NCI-H460 (cell line): ENCODE data around the gene TMPRSS9. TPM values are rescaled to one million over a fixed set of nuclear protein-coding genes. Genes with fewer than 3 reads are reported as not detected.
"Not testable (repeated sequence)": the region's sequence is repeated elsewhere in the genome, so short reads cannot be mapped to it uniquely, and the experiment has no call there.

Experiments
- DNase-seq: peaks from one replicate; pipeline ENCODE4 v3.0.0-alpha.2; 2016; ENCODE audit warnings: low read depth; ENCODE audit errors: extremely low read depth
- total RNA-seq: library from RNA; depleted of rRNA; stranded (reverse); fragments of >200 nt; shearing (Covaris generic); gene quantifications from 2 replicates; pipeline ENCODE4 v1.2.3, GENCODE V29; 2014

Gene TMPRSS9
- total RNA-seq, 1 experiment from 2014 or later, result 0.05 TPM

GRCh38 chr19:2387367-2388288 lies 27.6 kb downstream of the TMPRSS9 start:
- no peak for DNase-seq

DNA sequence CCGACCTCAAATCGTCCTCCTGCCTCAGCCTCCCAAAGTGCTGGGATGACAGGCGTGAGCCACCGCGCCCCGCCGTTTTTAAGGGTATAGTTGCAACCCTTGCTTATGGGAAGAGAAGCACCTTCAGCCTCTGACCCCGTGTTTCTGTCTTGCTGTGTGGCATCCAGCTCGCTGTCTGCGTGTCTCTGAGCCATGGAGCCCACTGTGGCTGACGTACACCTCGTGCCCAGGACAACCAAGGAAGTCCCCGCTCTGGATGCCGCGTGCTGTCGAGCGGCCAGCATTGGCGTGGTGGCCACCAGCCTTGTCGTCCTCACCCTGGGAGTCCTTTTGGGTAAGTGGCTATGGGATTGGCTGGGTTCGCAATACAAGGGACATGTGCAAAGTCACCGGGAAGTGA lies 29.5 kb downstream of the TMPRSS9 start:
- no peak for DNase-seq

GRCh38 chr19:2391118-2391725 lies 31.2 kb downstream of the TMPRSS9 start:
- DNase-seq, result peak; percentile 48

- no peak for DNase-seq
These were observed 32.3 kb downstream of the TMPRSS9 start for GRCh38 chr19:2392366-2392765.

- DNase-seq, result not testable (repeated sequence)
These were observed 32.8 kb downstream of the TMPRSS9 start for GRCh38 chr19:2392899-2393298.

DNA sequence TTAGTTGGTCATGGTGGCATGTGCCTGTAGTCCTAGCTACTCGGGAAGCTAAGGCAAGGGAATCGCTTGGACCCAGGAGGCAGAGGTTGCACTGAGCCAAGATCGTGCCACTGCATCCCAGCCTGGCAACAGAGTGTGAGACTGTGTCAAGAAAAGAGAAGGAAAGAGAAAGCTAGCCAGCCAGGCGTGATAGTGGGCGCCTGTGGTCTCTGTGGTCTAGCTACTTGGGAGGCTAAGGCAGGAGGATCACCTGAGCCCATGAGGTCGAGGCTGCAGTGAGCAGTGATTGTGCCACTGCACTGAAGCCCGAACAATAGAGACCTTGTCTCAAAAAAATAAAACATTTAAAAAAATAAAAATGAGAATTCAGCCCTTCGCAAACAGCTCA lies 34.0 kb downstream of the TMPRSS9 start:
- no peak for DNase-seq

DNA sequence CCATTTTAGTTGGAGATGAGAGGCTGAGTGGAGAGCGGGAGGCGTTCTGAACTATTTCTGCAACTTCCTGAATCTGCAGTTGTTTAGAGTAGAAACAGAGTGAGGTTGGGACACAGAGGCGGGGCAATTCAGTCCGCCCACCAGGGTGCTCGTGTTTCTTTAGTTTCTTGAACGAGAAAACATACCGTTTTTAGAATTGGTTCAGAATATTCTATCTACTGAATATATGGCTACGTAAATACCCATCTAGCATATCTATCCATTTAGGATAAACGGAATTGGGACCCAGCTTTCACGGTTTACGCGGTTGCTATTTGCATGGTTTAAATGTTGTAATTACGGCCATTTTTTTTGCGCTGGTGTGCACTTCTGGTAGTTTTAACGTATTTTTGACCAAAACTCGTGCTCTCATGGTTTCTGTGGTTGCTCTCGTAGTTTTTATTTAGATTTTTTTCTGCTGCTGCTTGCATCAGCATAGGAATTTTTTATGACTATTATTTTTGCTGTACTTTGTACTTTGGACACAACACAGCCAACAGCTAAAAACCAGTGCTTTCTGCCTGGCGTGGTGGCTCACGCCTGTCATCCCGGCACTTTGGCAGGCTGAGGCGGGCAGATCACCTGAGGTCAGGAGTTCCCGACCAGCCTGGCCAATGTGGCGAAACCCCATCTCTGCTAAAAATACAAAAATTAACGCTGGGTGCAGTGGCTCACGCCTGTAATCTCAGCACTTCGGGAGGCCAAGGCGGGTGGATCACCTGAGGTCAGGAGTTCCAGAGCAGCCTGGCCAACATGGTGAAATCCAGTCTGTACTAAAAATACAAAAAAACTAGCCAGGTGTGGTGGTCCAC lies 34.6 kb downstream of the TMPRSS9 start:
- DNase-seq, result no peak

GRCh38 chr19:2395293-2395829 lies 35.3 kb downstream of the TMPRSS9 start:
- not testable (repeated sequence) for DNase-seq

DNA sequence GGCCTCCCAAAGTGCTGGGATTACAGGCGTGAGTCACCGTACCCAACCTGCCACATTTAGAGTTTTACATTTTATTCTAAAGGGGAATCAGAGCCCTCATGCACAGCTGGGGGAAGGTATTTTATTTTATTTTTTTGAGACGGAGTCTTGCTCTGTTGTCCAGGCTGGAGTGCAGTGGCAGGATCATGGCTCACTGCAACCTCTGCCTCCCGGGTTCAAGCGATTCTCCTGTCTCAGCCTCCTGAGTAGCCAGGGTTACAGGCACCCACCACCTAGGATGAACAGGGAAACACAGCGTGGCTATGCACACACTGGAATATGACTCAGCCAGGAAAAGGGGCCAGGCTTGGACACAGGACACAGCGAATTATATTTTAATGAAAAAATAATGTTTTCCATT lies 37.1 kb downstream of the TMPRSS9 start:
- DNase-seq, result not testable (repeated sequence)

- no peak for DNase-seq
These were observed 38.8 kb downstream of the TMPRSS9 start for GRCh38 chr19:2398735-2399305.

- DNase-seq, result no peak
These were observed 39.5 kb downstream of the TMPRSS9 start for GRCh38 chr19:2399582-2399981.

GRCh38 chr19:2408247-2408646 lies 48.2 kb downstream of the TMPRSS9 start:
- DNase-seq, result no peak

GRCh38 chr19:2409352-2409912 lies 49.4 kb downstream of the TMPRSS9 start:
- DNase-seq, result no peak

- DNase-seq, result no peak
These were observed 50.0 kb downstream of the TMPRSS9 start for GRCh38 chr19:2410023-2410422.

DNA sequence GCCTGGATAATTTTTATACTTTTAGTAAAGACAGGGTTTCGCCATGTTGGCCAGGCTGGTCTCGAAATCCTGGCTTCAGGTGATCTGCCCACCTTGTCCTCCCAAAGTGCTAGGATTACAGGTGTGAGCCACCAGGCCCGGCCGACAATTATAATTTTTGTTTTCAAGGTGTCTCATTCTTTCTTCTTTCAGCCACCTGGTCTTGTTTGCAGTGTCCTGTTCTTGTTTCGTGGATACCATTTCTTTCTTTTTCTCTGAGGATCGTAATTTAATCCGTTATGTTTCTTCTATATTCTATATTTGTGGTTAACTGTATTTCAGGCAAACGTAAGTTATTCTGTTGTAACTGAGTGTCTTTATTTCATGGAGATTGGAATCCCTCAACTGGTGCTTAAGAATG lies 51.6 kb downstream of the TMPRSS9 start:
- DNase-seq, result no peak

GRCh38 chr19:2412449-2412848 lies 52.4 kb downstream of the TMPRSS9 start:
- DNase-seq, result no peak

DNA sequence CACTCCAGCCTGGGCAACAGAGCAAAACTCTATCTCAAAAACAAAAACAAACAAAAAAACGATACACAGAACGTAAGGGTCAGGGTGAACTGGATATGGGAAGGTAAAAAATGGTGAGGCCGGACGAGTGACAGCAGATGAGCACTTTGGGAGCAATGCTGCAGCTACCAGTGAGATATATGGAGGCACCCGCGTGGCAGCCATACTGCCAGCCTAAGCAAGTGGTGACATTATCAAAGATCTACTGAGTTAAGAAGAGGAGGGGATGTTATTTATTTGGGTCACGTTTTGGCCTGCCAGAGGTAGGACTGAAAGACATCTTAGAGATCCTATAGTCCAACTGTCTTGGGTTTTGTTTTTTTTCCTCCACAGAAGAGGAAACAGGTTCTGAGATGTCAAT lies 53.1 kb downstream of the TMPRSS9 start:
- DNase-seq, result no peak

DNA sequence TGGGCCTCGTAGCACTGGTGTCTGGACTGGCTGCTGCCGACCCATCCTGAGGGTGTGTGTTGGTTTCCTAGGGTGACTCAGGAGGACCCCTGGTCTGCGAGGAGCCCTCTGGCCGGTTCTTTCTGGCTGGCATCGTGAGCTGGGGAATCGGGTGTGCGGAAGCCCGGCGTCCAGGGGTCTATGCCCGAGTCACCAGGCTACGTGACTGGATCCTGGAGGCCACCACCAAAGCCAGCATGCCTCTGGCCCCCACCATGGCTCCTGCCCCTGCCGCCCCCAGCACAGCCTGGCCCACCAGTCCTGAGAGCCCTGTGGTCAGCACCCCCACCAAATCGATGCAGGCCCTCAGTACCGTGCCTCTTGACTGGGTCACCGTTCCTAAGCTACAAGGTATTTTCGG lies 53.6 kb downstream of the TMPRSS9 start:
- DNase-seq, result no peak

- DNase-seq, result no peak
These were observed 55.4 kb downstream of the TMPRSS9 start for GRCh38 chr19:2415281-2415972.

DNA sequence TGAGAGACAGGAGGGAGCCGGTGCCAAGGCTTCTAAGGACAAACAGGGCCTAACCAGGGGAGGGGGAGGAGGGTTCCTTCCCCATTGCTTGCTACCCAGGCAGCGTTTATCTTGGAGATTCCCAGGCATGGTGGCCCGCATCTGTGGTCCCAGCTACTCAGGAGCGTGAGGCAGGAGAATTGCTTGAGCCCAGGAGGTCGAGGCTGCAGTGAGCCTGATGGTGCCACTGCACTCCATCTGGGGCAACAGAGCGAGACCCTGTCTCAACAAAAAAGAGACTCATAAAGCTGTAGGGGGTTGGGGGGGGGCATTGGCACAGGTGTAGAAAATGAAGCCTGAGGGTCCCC lies 55.9 kb downstream of the TMPRSS9 start:
- no peak for DNase-seq
